Measurements from ENCODE around the gene SGCD.

SGCD gene

GRCh38 chr5:156505101-156505500, 178.1 kb downstream of the SGCD start:
- DNase-seq (ENCODE audit: low read depth in 3 of 3): no peak

GRCh38 chr5:156513123-156513815, 186.3 kb downstream of the SGCD start:
- no peak for DNase-seq (ENCODE audit: low read depth in 3 of 3)

- no peak for DNase-seq (ENCODE audit: low read depth in 3 of 3)
Measured at GRCh38 chr5:156515121-156515520, 188.2 kb downstream of the SGCD start.

- DNase-seq (ENCODE audit: low read depth in 3 of 3): no peak
Measured at GRCh38 chr5:156515803-156516360, 188.9 kb downstream of the SGCD start.

GRCh38 chr5:156522651-156523529, 195.9 kb downstream of the SGCD start:
- DNase-seq (ENCODE audit: low read depth in 3 of 3): no peak

GRCh38 chr5:156523607-156524006, 196.6 kb downstream of the SGCD start:
- no peak for DNase-seq (ENCODE audit: low read depth in 3 of 3)

GRCh38 chr5:156526081-156526925, 199.3 kb downstream of the SGCD start:
- no peak for DNase-seq (ENCODE audit: low read depth in 3 of 3)

- DNase-seq (ENCODE audit: low read depth in 3 of 3): no peak
Measured at GRCh38 chr5:156527611-156528010, 200.6 kb downstream of the SGCD start.

GRCh38 chr5:156528673-156529072, 201.7 kb downstream of the SGCD start:
- no peak for DNase-seq (ENCODE audit: low read depth in 3 of 3)

GRCh38 chr5:156529892-156530291, 202.9 kb downstream of the SGCD start:
- no peak for DNase-seq (ENCODE audit: low read depth in 3 of 3)

GRCh38 chr5:156531199-156531598, 204.2 kb downstream of the SGCD start:
- DNase-seq (ENCODE audit: low read depth in 3 of 3): no peak

GRCh38 chr5:156532921-156533320, 206.0 kb downstream of the SGCD start:
- DNase-seq (ENCODE audit: low read depth in 3 of 3): no peak

- DNase-seq (ENCODE audit: low read depth in 3 of 3): no peak
Measured at GRCh38 chr5:156534085-156534484, 207.1 kb downstream of the SGCD start.

GRCh38 chr5:156534906-156535485, 208.0 kb downstream of the SGCD start:
- DNase-seq (ENCODE audit: low read depth in 3 of 3): no peak

- no peak for DNase-seq (ENCODE audit: low read depth in 3 of 3)
Measured at GRCh38 chr5:156540491-156540890, 213.5 kb downstream of the SGCD start.

GRCh38 chr5:156541582-156541981, 214.6 kb downstream of the SGCD start:
- no peak for DNase-seq (ENCODE audit: low read depth in 3 of 3)

- DNase-seq (ENCODE audit: low read depth in 3 of 3): no peak
Measured at GRCh38 chr5:156543348-156544145, 216.6 kb downstream of the SGCD start.

GRCh38 chr5:156552855-156553358, 225.9 kb downstream of the SGCD start:
- no peak for DNase-seq (ENCODE audit: low read depth in 3 of 3)

GRCh38 chr5:156556666-156557406, 229.9 kb downstream of the SGCD start:
- no peak for DNase-seq (ENCODE audit: low read depth in 3 of 3)

GRCh38 chr5:156560002-156560401, 233.0 kb downstream of the SGCD start:
- DNase-seq (ENCODE audit: low read depth in 3 of 3): no peak

Data from stimulated activated CD4-positive, alpha-beta T cell treated with anti-CD3 and anti-CD28 coated beads, TNF-alpha, amount 100 ng/mL, for 24 hours (primary cell).